Right atrium auricular region (tissue), 2 donors: ENCODE measurements around the gene HOXB9. TPM values are rescaled to one million over a fixed set of nuclear protein-coding genes. Genes with fewer than 3 reads are reported as not detected.

ENCODE experiments used
- DNase-seq: peaks from one replicate; pipeline ENCODE4 v3.0.0-alpha.2; 2019; ENCODE audit warnings: low spot score
- H3K27ac ChIP-seq, 2 donors: fragments of 200-600 bp; sonication (generic); 1 replicate in 1 of 2; 2 replicates in 1 of 2; pipeline ENCODE4 v1.5.1; 2016 to 2019
- H3K27me3 ChIP-seq, 2 donors: fragments of 200-600 bp; sonication (generic); one replicate each; pipeline versions ENCODE4 v1.5.1 to v1.6.0; 2017 to 2019
- H3K36me3 ChIP-seq: fragments of 200-600 bp; sonication (generic); one replicate; pipeline ENCODE4 v1.5.1; 2016
- H3K4me1 ChIP-seq, 2 donors: fragments of 200-600 bp; sonication (generic); one replicate each; pipeline versions ENCODE4 v1.5.1 to v1.6.0; 2017 to 2019
- H3K4me3 ChIP-seq, 2 donors: fragments of 200-600 bp; sonication (generic); 1 replicate in 1 of 2; 2 replicates in 1 of 2; pipeline ENCODE4 v1.5.1; 2017 to 2019; ENCODE audit warnings: mild to moderate bottlenecking in 1 of 2, moderate library complexity in 1 of 2
- H3K9me3 ChIP-seq, 2 donors: fragments of 200-600 bp; sonication (generic); one replicate each; pipeline ENCODE4 v1.5.1; 2019
- total RNA-seq, 2 donors: library from RNA; depleted of rRNA; stranded (reverse); fragments of >200 nt; gene quantifications; one replicate each; pipeline ENCODE4 v1.1.0, GENCODE V29; 2016
- TF ChIP-seq, protein P1 (sequence below), 2 donors: fragments of 200-600 bp; sonication (generic); IDR thresholded peaks; one replicate each; pipeline ENCODE4 v1.5.1; 2019; ENCODE audit warnings: antibody characterized with exemption in 2 of 2

The HOXB9 gene
- total RNA-seq, 2 donors from 2014 or later = not detected

DNA sequence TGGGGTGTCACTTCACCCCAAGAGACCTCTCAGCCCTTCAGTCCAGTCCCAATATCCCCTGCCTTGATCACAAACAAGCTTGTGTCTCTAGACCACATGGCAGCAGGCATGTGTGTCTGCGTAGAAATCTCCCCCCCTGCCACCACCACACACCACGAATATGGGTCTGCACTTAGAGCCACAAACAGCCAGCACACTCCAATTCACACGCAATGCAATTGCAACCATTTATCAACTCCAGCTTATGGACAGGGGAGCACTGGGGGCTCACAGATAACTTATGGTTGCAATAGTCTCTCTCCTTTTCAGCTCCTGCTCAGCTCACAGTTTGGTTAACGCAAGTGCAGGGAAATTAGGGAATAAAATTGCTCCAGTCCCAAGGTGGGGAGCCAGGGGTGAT is 2.6 kb downstream of the HOXB9 start:
- TF ChIP-seq, protein P1, sequence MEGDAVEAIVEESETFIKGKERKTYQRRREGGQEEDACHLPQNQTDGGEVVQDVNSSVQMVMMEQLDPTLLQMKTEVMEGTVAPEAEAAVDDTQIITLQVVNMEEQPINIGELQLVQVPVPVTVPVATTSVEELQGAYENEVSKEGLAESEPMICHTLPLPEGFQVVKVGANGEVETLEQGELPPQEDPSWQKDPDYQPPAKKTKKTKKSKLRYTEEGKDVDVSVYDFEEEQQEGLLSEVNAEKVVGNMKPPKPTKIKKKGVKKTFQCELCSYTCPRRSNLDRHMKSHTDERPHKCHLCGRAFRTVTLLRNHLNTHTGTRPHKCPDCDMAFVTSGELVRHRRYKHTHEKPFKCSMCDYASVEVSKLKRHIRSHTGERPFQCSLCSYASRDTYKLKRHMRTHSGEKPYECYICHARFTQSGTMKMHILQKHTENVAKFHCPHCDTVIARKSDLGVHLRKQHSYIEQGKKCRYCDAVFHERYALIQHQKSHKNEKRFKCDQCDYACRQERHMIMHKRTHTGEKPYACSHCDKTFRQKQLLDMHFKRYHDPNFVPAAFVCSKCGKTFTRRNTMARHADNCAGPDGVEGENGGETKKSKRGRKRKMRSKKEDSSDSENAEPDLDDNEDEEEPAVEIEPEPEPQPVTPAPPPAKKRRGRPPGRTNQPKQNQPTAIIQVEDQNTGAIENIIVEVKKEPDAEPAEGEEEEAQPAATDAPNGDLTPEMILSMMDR (IDR thresholded peaks at IDR 0.05) = no peak
- no peaks in the 10 kb centered on the region for H3K36me3 ChIP-seq
- H3K4me1 ChIP-seq = peaks cover 0 to 31% of the 10 kb centered on the region in 2 donors
- DNase-seq = no peak
- H3K9me3 ChIP-seq = no peaks in the 10 kb centered on the region
- H3K27me3 ChIP-seq = peaks cover 60 to 91% of the 10 kb centered on the region in 2 donors
- H3K27ac ChIP-seq = no peak overlapping the region
- no peak overlapping the region for H3K4me3 ChIP-seq

GRCh38 chr17:48622857-48623256 is 3.3 kb downstream of the HOXB9 start:
- peaks cover 0 to 36% of the 10 kb centered on the region in 2 donors for H3K4me1 ChIP-seq
- no peak overlapping the region for H3K4me3 ChIP-seq
- H3K36me3 ChIP-seq = no peaks in the 10 kb centered on the region
- no peak for DNase-seq
- H3K27ac ChIP-seq = no peak overlapping the region
- H3K9me3 ChIP-seq = no peaks in the 10 kb centered on the region
- peaks cover 61 to 89% of the 10 kb centered on the region in 2 donors for H3K27me3 ChIP-seq
- TF ChIP-seq, protein P1 (IDR thresholded peaks at IDR 0.05) = no peak

DNA sequence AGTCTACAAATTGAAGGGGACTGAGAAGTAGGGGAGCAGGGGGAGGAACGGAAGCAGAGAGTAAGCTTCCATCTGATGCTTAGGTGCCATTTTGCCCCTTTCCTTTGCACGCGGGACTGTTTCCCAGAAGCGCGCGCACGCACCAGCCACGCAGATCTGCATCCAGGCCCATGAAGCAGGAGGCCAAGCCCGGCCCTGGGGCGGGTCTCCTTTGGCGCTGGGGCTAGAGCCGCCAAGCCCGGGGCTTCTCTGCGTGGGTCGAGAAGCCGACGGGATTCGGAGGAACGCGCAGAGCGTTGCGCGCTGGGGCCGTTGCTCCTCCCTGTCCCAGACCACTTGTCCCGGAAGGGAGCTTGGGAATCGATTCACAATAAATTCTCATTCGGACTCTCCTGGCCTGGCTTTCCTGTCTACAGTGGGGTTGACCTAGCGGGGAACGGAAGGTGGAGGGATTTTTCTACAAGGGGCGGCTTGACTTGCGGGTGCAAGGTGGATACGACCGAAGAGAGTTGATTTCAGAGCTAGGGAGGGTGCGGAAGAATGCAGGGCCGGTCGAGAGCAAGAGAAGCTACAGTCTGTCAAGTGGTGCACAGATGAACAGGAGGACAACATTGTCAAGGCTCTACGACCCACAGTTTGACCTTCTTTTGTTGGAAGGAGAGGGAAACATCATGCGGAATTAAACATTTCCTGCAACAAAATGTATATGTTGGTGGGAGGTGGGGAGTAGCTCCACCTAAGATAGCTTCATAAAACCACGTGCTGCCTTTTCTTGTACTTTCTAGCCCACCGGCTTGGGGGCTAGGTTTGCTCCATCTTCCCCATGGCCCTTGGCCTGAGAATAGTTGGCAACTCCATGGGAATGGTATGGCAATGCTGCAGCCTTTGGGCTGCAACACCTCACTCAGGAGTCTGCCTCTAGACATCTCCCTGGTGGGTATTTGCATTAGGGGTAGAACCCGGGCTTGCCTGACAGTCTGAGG is 4.5 kb downstream of the HOXB9 start:
- no peak overlapping the region for H3K27ac ChIP-seq
- no peaks in the 10 kb centered on the region for H3K9me3 ChIP-seq
- TF ChIP-seq, protein P1 (IDR thresholded peaks at IDR 0.05) = no peak
- no peak overlapping the region for H3K4me3 ChIP-seq
- peaks cover 58 to 88% of the 10 kb centered on the region in 2 donors for H3K27me3 ChIP-seq
- no peaks in the 10 kb centered on the region for H3K36me3 ChIP-seq
- no peak for DNase-seq
- H3K4me1 ChIP-seq = peaks cover 0 to 35% of the 10 kb centered on the region in 2 donors

GRCh38 chr17:48620461-48621139 is 5.6 kb downstream of the HOXB9 start:
- peaks cover 0 to 24% of the 10 kb centered on the region in 2 donors for H3K4me1 ChIP-seq
- no peak overlapping the region for H3K27ac ChIP-seq
- no peak for DNase-seq
- peaks cover 63 to 87% of the 10 kb centered on the region in 2 donors for H3K27me3 ChIP-seq
- H3K4me3 ChIP-seq = no peak overlapping the region
- H3K36me3 ChIP-seq = no peaks in the 10 kb centered on the region
- H3K9me3 ChIP-seq = no peaks in the 10 kb centered on the region
- TF ChIP-seq, protein P1 (IDR thresholded peaks at IDR 0.05) = no peak

- H3K36me3 ChIP-seq = no peaks in the 10 kb centered on the region
- peaks cover 64 to 81% of the 10 kb centered on the region in 2 donors for H3K27me3 ChIP-seq
- TF ChIP-seq, protein P1 (IDR thresholded peaks at IDR 0.05) = no peak
- no peak overlapping the region for H3K27ac ChIP-seq
- no peaks in the 10 kb centered on the region for H3K9me3 ChIP-seq
- no peak for DNase-seq
- H3K4me1 ChIP-seq = peaks cover 0 to 18% of the 10 kb centered on the region in 2 donors
- no peak overlapping the region for H3K4me3 ChIP-seq
These were observed 6.2 kb downstream of the HOXB9 start for GRCh38 chr17:48619826-48620449.
